HG03095 (cell line): ENCODE measurements around the gene SH2D3C.

ENCODE experiments used
- ATAC-seq: cut with Tn5 transposase; IDR thresholded peaks from one replicate; pipeline ENCODE4 v1.9.1; 2021; ENCODE audit warnings: moderate library complexity; ENCODE audit not compliant: unreplicated experiment

Gene SH2D3C

GRCh38 chr9:127808347-127809001 is 30.0 kb upstream of the SH2D3C start:
- ATAC-seq = no peak

- ATAC-seq = no peak
Measured at GRCh38 chr9:127806871-127807270, 28.4 kb upstream of the SH2D3C start.

GRCh38 chr9:127805620-127806019 is 27.2 kb upstream of the SH2D3C start:
- ATAC-seq = no peak

GRCh38 chr9:127803507-127804352 is 25.3 kb upstream of the SH2D3C start:
- no peak for ATAC-seq

- ATAC-seq = peak; percentile 66
Measured at GRCh38 chr9:127802576-127803443, 24.3 kb upstream of the SH2D3C start, which contains the start of gene FPGS. Gene FPGS, plus strand, starts transcription at chr9:127802882. Its CDS starts 43 bp downstream, at chr9:127802925.

GRCh38 chr9:127801955-127802575 is 23.6 kb upstream of the SH2D3C start:
- no peak for ATAC-seq

GRCh38 chr9:127796852-127797370 is 18.4 kb upstream of the SH2D3C start:
- no peak for ATAC-seq

GRCh38 chr9:127796225-127796813 is 17.9 kb upstream of the SH2D3C start:
- no peak for ATAC-seq

- no peak for ATAC-seq
Measured at GRCh38 chr9:127794001-127794791, 15.7 kb upstream of the SH2D3C start.

GRCh38 chr9:127793093-127793708 is 14.7 kb upstream of the SH2D3C start:
- ATAC-seq = no peak

- ATAC-seq = no peak
Measured at GRCh38 chr9:127792417-127793031, 14.1 kb upstream of the SH2D3C start.

- ATAC-seq = no peak
Measured at GRCh38 chr9:127791085-127791484, 12.6 kb upstream of the SH2D3C start.

GRCh38 chr9:127790094-127790855 is 11.8 kb upstream of the SH2D3C start:
- no peak for ATAC-seq

GRCh38 chr9:127789179-127789578 is 10.7 kb upstream of the SH2D3C start:
- no peak for ATAC-seq

GRCh38 chr9:127788337-127789011 is 10.0 kb upstream of the SH2D3C start:
- ATAC-seq = no peak

GRCh38 chr9:127786773-127787104 is 8.3 kb upstream of the SH2D3C start:
- no peak for ATAC-seq
